Nephron (organoid): ENCODE measurements around the gene MUC5B.

Source experiments
- H3K27ac Mint-ChIP-seq, 3 experiments: 2 replicates each; pipeline ENCODE4 v1.8.0; 2020; ENCODE audit warnings: mixed read lengths in 3 of 3, mild to moderate bottlenecking in 2 of 3, moderate library complexity in 1 of 3
- H3K27me3 Mint-ChIP-seq: 2 replicates; pipeline ENCODE4 v1.8.0; 2021; ENCODE audit warnings: low read depth, mild to moderate bottlenecking, moderate library complexity, mixed read lengths
- H3K36me3 Mint-ChIP-seq: 2 replicates; pipeline ENCODE4 v1.8.0; 2020; ENCODE audit warnings: low read depth, mixed read lengths
- H3K4me1 Mint-ChIP-seq: 2 replicates; pipeline ENCODE4 v1.8.0; 2020; ENCODE audit warnings: mixed read lengths
- H3K4me3 Mint-ChIP-seq, 3 experiments: 2 replicates each; pipeline ENCODE4 v1.8.0; 2020; ENCODE audit warnings: mild to moderate bottlenecking in 3 of 3, mixed read lengths in 3 of 3, moderate library complexity in 2 of 3
- H3K9me3 Mint-ChIP-seq: 2 replicates; pipeline ENCODE4 v1.8.0; 2020; ENCODE audit warnings: mixed read lengths
- CTCF ChIP-seq, 3 experiments: fragments of 200-600 bp; sonication (generic); IDR thresholded peaks; one replicate each; pipeline ENCODE4 v1.5.0; 2021; ENCODE audit warnings: antibody characterized with exemption in 3 of 3; ENCODE audit not compliant: unreplicated experiment in 3 of 3

MUC5B gene

GRCh38 chr11:1228921-1229451, 6.1 kb downstream of the MUC5B start:
- Mint-ChIP-seq H3K27ac (no peak overlapping the region), H3K4me1 (no peaks in the 10 kb centered on the region), H3K27me3 (no peaks in the 10 kb centered on the region), H3K4me3 (no peak overlapping the region), H3K36me3 (no peaks in the 10 kb centered on the region), H3K9me3 (no peaks in the 10 kb centered on the region)
- TF ChIP-seq CTCF (IDR thresholded peaks at IDR 0.05; ENCODE audit: unreplicated experiment in 3 of 3), result no peak

GRCh38 chr11:1229471-1230120, 6.7 kb downstream of the MUC5B start:
- H3K4me1 Mint-ChIP-seq, result no peaks in the 10 kb centered on the region
- H3K9me3 Mint-ChIP-seq, result no peaks in the 10 kb centered on the region
- TF ChIP-seq CTCF (IDR thresholded peaks at IDR 0.05; ENCODE audit: unreplicated experiment in 3 of 3), result no peak
- H3K27me3 Mint-ChIP-seq, result no peaks in the 10 kb centered on the region
- no peak overlapping the region for H3K27ac Mint-ChIP-seq
- H3K4me3 Mint-ChIP-seq, result no peak overlapping the region
- H3K36me3 Mint-ChIP-seq, result no peaks in the 10 kb centered on the region

- Mint-ChIP-seq H3K4me3 (no peak overlapping the region), H3K27ac (no peak overlapping the region), H3K9me3 (no peaks in the 10 kb centered on the region), H3K36me3 (no peaks in the 10 kb centered on the region), H3K4me1 (no peaks in the 10 kb centered on the region), H3K27me3 (no peaks in the 10 kb centered on the region)
- no peak for TF ChIP-seq CTCF (IDR thresholded peaks at IDR 0.05; ENCODE audit: unreplicated experiment in 3 of 3)
These were observed 7.2 kb downstream of the MUC5B start for GRCh38 chr11:1230121-1230455.

GRCh38 chr11:1230456-1231395, 7.9 kb downstream of the MUC5B start:
- Mint-ChIP-seq H3K9me3 (no peaks in the 10 kb centered on the region), H3K27me3 (no peaks in the 10 kb centered on the region), H3K4me3 (no peak overlapping the region), H3K4me1 (no peaks in the 10 kb centered on the region), H3K27ac (no peak overlapping the region), H3K36me3 (no peaks in the 10 kb centered on the region)
- no peak for TF ChIP-seq CTCF (IDR thresholded peaks at IDR 0.05; ENCODE audit: unreplicated experiment in 3 of 3)

- TF ChIP-seq CTCF (IDR thresholded peaks at IDR 0.05; ENCODE audit: unreplicated experiment in 3 of 3), result no peak
- Mint-ChIP-seq H3K36me3 (no peaks in the 10 kb centered on the region), H3K27ac (no peak overlapping the region), H3K4me3 (no peak overlapping the region), H3K4me1 (no peaks in the 10 kb centered on the region), H3K9me3 (no peaks in the 10 kb centered on the region), H3K27me3 (no peaks in the 10 kb centered on the region)
These were observed 8.6 kb downstream of the MUC5B start for GRCh38 chr11:1231396-1232020.
